Measurements from ENCODE around the gene COX4I1.

COX4I1 gene

GRCh38 chr16:85768199-85768598 is 31.3 kb upstream of the COX4I1 start:
- FAIRE-seq = no peak

DNA sequence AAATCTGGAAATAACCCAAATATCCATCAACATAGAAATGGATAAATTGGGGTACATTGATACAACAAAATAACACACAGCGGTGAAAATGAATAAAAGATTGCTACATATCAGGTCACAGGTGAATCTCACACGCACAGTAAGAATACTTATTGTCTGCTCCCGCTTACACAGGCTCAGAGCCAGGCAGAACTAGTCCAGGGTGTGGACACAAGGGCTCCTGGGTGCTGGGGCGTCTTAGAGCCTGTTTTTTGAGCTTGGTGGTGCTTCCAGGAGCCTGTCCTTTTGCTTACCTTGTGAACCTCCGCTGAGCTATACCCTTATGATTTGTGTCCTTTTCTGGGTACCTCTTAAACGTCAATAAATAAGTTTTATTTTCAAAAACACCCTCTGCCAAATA is 28.8 kb upstream of the COX4I1 start:
- FAIRE-seq = no peak

DNA sequence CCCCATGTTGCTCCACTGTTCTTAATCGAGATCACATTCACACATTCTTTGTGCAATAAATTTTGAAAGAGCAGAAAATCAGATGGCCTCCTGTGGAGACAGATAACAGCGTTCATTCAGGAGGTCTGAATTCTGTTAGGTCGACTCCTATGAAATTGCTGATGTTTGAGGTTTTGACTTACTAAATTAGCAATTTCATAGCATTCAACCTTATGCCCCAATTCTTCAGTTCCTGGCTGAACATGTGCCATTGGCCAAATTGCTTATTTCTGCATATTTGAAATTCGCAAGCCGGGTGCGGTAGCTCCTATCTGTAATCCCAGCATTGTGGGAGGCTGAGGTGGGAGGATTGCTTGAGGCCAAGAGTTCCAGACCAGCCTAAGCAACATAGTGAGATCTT is 26.5 kb upstream of the COX4I1 start:
- no peak for FAIRE-seq

DNA sequence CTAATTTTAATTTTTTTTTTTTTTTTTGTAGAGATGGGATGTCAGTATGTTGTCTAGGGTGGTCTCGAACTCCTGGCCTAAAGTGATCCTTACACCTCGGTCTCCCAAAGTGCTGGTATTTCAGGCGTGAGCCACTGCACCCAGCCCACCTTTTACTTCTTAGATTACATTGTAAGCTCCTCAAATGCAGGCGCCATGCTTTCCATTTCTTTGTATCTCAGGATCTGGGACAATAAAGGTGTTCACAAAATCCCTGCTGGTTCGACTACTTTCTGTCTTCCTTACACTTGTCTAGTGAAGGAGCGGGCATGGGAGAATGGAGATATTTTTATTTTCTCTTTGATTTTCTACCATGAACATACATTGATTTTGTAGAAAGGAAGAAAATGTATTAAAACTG is 25.4 kb upstream of the COX4I1 start:
- FAIRE-seq = no peak

DNA sequence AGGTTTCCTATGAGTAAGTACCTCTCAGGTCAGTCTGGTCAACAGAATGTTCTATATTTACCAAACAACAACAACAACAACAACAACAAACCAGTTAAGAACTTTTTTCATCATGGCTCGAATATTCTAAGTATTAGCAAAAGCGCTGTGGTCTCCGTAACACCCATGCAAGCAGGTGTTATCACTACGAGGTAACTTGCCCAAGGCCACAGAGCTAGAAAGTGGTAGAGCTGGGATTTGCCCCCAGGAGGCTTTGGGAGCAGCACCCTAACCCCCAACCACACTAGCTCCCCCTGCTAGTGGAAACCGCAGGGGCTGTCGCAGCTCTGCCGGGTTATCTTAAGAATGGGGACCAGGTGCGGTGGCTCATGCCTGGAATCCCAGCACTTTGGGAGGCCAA is 24.7 kb upstream of the COX4I1 start:
- no peak for FAIRE-seq

GRCh38 chr16:85777583-85778310 is 21.7 kb upstream of the COX4I1 start:
- no peak for FAIRE-seq

DNA sequence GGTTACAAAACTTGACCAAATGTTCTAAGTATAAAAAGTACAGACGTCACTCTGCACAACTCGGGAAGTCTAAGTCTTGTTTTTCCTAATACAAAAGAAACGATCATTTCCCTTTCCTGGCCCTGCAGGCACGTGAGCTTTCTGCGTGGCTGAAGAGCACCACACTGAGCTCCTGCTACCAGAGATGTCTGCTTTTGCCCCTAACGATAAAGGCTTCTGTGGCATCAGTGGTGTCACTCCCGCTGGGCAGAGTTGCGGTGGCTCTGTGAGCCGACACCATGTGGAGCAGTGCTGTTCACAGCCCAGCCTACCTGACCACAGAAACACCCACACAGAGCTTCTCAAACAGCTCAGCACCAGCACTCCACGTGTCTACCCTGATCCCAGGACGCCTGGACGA is 20.6 kb upstream of the COX4I1 start:
- no peak for FAIRE-seq

DNA sequence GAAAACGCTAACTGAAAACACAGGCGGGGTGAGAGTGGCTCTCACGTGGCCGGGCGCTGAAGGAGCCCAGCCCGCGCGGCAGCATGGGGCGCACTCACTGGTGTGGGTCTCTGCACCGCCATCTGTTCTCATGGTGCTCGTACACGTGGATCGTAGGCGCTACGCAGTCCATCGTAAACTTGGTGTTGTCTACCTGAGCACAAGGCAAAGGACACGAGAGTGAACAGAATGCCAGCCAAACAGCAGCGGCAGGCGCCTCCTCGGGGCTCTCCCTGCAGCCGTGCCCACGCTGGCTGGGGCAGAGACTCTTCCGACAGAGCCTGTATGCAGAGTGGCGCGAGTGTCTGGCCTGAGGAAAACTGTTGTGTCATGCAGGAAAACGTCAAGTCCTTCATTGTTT is 19.2 kb upstream of the COX4I1 start:
- no peak for FAIRE-seq

- no peak for FAIRE-seq
These were observed 18.3 kb upstream of the COX4I1 start for GRCh38 chr16:85781156-85781555.

DNA sequence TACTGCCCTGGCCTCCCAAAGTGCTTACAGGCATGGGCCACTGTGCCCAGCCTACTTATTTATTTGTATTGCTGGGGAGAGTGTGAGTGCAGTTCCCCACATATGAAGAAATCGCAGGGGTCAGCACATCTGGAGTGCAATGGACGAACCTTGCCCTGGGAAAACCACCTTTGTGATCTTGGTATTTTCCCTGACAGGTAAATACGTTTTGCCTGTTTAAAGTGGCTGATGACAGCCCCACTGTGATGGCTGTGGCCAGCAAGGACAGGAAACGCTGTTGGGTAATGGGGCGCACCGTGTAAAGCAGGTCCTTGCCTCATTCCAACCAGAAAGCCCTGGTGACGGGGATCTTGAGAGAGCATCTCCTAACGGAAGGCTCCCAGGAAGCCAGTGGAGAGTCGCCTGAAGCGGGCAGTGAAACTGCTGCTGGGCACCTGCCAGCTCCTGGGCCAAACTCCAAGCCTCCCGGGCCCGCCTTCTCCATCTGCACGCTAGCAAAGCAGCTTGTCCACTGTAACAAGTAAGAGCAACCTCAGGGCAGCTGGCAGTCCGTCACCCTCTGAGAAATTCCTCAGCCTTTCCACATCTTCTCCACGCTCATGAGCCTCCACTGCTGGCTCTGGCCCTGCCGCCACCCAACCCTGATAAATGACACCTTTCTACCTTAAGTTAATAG is 17.7 kb upstream of the COX4I1 start:
- FAIRE-seq = no peak

- no peak for FAIRE-seq
These were observed 17.0 kb upstream of the COX4I1 start for GRCh38 chr16:85782451-85782850.

- FAIRE-seq = no peak
These were observed 16.1 kb upstream of the COX4I1 start for GRCh38 chr16:85783441-85783840.

- FAIRE-seq = no peak
These were observed 14.7 kb upstream of the COX4I1 start for GRCh38 chr16:85784813-85785212.

DNA sequence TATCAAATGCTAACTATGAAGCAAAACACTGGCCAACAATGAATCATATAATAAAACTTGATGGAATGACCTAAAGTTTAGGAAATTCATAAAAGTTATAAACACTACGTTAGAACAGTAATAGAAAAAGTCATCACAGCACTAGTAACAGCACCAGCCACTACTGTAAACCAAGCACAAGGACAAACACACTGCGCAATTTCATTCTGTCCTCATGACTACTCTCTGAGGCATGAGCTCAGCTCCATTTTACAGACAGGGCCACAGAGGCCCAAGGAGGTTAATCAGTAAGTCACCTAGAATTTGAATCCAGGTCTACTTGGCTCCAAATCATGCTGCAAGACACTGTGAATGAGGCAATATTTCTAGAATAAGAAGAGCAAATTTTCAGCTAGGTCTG is 13.6 kb upstream of the COX4I1 start:
- FAIRE-seq = no peak

- FAIRE-seq = no peak
These were observed 10.7 kb upstream of the COX4I1 start for GRCh38 chr16:85788819-85789218.

DNA sequence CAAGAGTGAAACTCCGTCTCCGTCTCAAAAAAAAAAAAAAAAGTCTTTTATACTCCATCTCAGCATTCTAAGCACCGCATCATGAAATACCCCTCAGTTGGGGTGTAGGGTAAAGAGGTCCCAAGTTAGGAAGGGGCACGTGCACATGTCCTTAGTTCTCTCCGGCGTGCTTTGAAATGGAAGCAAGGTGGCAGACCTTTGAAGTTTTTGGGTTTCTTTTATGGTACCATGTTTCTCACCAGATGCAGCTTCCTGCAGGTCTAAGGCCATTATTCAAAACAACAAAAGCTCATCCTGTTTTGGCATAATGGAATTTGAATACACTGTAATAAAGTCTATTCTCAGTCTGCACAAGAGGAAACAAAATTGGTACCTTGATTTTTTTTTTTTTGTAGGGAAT is 9.7 kb upstream of the COX4I1 start:
- FAIRE-seq = no peak

GRCh38 chr16:85793662-85794298 is 5.7 kb upstream of the COX4I1 start:
- no peak for FAIRE-seq

- no peak for FAIRE-seq
These were observed 4.8 kb upstream of the COX4I1 start for GRCh38 chr16:85794696-85795095.

- FAIRE-seq = no peak
These were observed 3.3 kb upstream of the COX4I1 start for GRCh38 chr16:85796152-85796551.

- FAIRE-seq = no peak
These were observed 2.9 kb upstream of the COX4I1 start for GRCh38 chr16:85796599-85796998.

- FAIRE-seq = no peak
These were observed 1.2 kb upstream of the COX4I1 start for GRCh38 chr16:85798283-85798776.

DNA sequence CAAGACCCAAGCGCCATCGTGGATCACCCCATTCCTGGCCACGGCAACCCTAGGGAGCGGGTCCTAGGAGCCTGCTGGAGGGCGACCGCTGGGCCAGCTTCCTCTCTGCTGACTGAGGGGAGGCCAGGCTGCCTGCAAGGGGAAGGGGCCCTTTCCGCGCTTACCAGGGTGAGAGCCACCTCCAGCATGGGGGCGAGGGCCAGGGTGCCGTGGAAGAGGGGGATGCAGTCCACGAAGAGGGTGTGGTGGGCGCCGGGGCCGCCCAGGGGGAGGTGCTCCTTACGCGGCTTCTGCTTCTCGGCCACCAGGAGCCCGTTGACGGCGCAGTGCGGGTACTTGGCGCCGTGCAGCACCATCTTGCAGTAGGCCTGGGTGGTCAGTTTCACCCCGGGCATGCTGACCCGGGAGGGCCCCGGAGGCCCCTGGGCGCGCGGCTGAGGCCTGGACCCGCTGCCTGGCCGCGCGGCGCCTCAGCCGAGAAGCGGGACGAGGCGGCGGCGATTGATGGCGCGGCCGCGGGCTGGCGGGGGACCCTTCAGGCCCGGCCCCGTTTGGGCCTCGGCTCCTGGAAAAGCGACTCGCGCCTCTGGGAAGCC is 496 bp upstream of the COX4I1 start:
- no peak for FAIRE-seq

DNA sequence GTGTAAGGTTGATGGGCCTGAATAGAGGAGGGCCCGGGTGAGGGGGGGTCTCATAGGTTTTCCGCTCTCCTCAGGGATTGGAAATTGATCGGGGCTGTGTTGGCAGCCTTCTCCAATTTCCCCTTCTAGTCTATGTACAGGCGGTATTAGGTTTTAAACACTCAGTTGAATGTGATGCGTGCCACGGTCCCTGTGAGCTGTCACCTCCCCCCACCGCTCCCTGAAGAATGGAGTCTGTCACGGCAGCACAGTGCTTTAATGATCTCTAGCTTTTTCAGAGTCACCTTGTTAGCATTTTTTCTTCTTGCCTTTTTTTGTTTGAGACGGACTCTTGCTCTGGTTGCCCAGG is 800 bp downstream of the COX4I1 start:
- FAIRE-seq = no peak

GRCh38 chr16:85803570-85803969 is 4.1 kb downstream of the COX4I1 start:
- no peak for FAIRE-seq
